Smooth muscle cell (in vitro differentiated cells): ENCODE measurements around the gene THAP8. TPM values are rescaled to one million over a fixed set of nuclear protein-coding genes. Genes with fewer than 3 reads are reported as not detected.
"Not testable (repeated sequence)": the region's sequence is repeated elsewhere in the genome, so short reads cannot be mapped to it uniquely, and the experiment has no call there.

Source experiments
- DNase-seq: peaks from one replicate; lab custom pipeline; 2025; ENCODE audit not compliant: unreplicated experiment; lab: John Stamatoyannopoulos, UW
- H2AFZ ChIP-seq: fragments of 200-600 bp; sonication (generic); 2 replicates; pipeline ENCODE4 v1.6.0; 2016; ENCODE audit warnings: antibody characterized with exemption, low read depth, mild to moderate bottlenecking
- H3F3A ChIP-seq: fragments of 200-600 bp; sonication (generic); 2 replicates; pipeline ENCODE4 v1.6.0; 2017; ENCODE audit warnings: antibody characterized with exemption, low read depth
- H3K27ac ChIP-seq: fragments of 200-600 bp; sonication (generic); 2 replicates; pipeline ENCODE4 v1.5.1; 2016; ENCODE audit warnings: low read depth, mild to moderate bottlenecking
- H3K27me3 ChIP-seq: fragments of 200-600 bp; sonication (generic); 2 replicates; pipeline ENCODE4 v1.6.1; 2016; ENCODE audit warnings: low read depth, mild to moderate bottlenecking
- H3K36me3 ChIP-seq: fragments of 200-600 bp; sonication (generic); 2 replicates; pipeline ENCODE4 v1.5.1; 2016; ENCODE audit warnings: low read depth
- H3K4me1 ChIP-seq: fragments of 200-600 bp; sonication (generic); 2 replicates; pipeline ENCODE4 v1.5.1; 2016; ENCODE audit warnings: low read depth
- H3K4me2 ChIP-seq: fragments of 200-600 bp; sonication (generic); 2 replicates; pipeline ENCODE4 v1.6.0; 2016; ENCODE audit warnings: mild to moderate bottlenecking
- H3K4me3 ChIP-seq: fragments of 200-600 bp; sonication (generic); 2 replicates; pipeline ENCODE4 v1.5.1; 2016; ENCODE audit warnings: mild to moderate bottlenecking
- H3K79me2 ChIP-seq: fragments of 200-600 bp; sonication (generic); 2 replicates; pipeline ENCODE4 v1.6.0; 2016; ENCODE audit warnings: low read depth, mild to moderate bottlenecking
- H3K9ac ChIP-seq: fragments of 200-600 bp; sonication (generic); 2 replicates; pipeline ENCODE4 v1.6.0; 2016; ENCODE audit warnings: low read depth
- H3K9me3 ChIP-seq: fragments of 200-600 bp; sonication (generic); replicated peaks from 2 replicates; pipeline ENCODE4 v1.5.1; 2016; ENCODE audit warnings: low read depth
- H4K20me1 ChIP-seq: fragments of 200-600 bp; sonication (generic); 2 replicates; pipeline ENCODE4 v1.6.0; 2016; ENCODE audit warnings: low read depth
- CTCF ChIP-seq: fragments of 200-600 bp; sonication (generic); IDR thresholded peaks from 2 replicates; pipeline ENCODE4 v1.5.1; 2017; ENCODE audit warnings: borderline replicate concordance, mild to moderate bottlenecking, antibody characterized with exemption; ENCODE audit not compliant: insufficient read depth, poor library complexity, severe bottlenecking
- WGBS: methylation state at CpG from one replicate; pipeline ENCODE4 v1.1.7; 2016; ENCODE audit warnings: low lambda C conversion rate; 5-methylcytosine and 5-hydroxymethylcytosine counted together
- polyA plus RNA-seq: library from polyadenylated mRNA; unstranded; fragments of >200 nt; fragmentation: Nextera tagmentation; extraction: Ambion mirVana; gene quantifications from 2 replicates; pipeline ENCODE4 v1.2.1, GENCODE V29; 2016
- total RNA-seq: library from RNA; depleted of rRNA; stranded (reverse); fragments of >200 nt; gene quantifications from 2 replicates; pipeline ENCODE4 v1.2.3, GENCODE V29; 2014

The THAP8 gene
- total and polyA plus RNA-seq, 2 experiments from 2014 or later = 9.3 to 13.1 TPM

- no peak for DNase-seq
- no peaks in the 10 kb centered on the region for H3F3A ChIP-seq
- H3K9ac ChIP-seq = no peak overlapping the region
- H3K27me3 ChIP-seq = no peaks in the 10 kb centered on the region
- H3K4me2 ChIP-seq = no peak overlapping the region
- no peaks in the 10 kb centered on the region for H3K36me3 ChIP-seq
- no peak for TF ChIP-seq CTCF
- no peaks in the 10 kb centered on the region for H3K4me1 ChIP-seq
- WGBS = 84% methylated on average over 2 of the region's 2 CpGs
- H3K27ac ChIP-seq = no peak overlapping the region
- H3K9me3 ChIP-seq = no peaks in the 10 kb centered on the region
- H3K79me2 ChIP-seq = no peaks in the 10 kb centered on the region
- H2AFZ ChIP-seq = no peak overlapping the region
- H4K20me1 ChIP-seq = no peaks in the 10 kb centered on the region
- H3K4me3 ChIP-seq = no peak overlapping the region
Measured at GRCh38 chr19:36043952-36044351, 10.1 kb downstream of the THAP8 start.

- Histone ChIP-seq H3K4me1 (no peaks in the 10 kb centered on the region), H3F3A (no peaks in the 10 kb centered on the region), H4K20me1 (no peaks in the 10 kb centered on the region), H3K27ac (no peak overlapping the region), H3K9ac (no peak overlapping the region), H3K27me3 (no peaks in the 10 kb centered on the region), H3K4me2 (no peak overlapping the region), H3K4me3 (no peak overlapping the region), H3K79me2 (no peaks in the 10 kb centered on the region), H3K36me3 (no peaks in the 10 kb centered on the region), H2AFZ (no peak overlapping the region), H3K9me3 (no peaks in the 10 kb centered on the region)
- TF ChIP-seq CTCF = no peak
- 22% methylated on average over 3 of the region's 3 CpGs for WGBS
- DNase-seq = no peak
Measured at GRCh38 chr19:36041831-36042230, 12.3 kb downstream of the THAP8 start.

- H3K9ac ChIP-seq, H3K36me3 ChIP-seq, H3K27me3 ChIP-seq, H3K4me1 ChIP-seq, DNase-seq, H4K20me1 ChIP-seq, H2AFZ ChIP-seq, H3F3A ChIP-seq, H3K4me2 ChIP-seq, H3K9me3 ChIP-seq, H3K79me2 ChIP-seq, H3K27ac ChIP-seq, H3K4me3 ChIP-seq: not testable (repeated sequence)
- 91% methylated on average over 6 of the region's 6 CpGs for WGBS
Measured at GRCh38 chr19:36041092-36041491, 13.0 kb downstream of the THAP8 start.

GRCh38 chr19:36040495-36040894, 13.6 kb downstream of the THAP8 start:
- no peak for TF ChIP-seq CTCF

More at GRCh38 chr19:36040495-36040894, 13.6 kb downstream of the THAP8 start:
- H3F3A ChIP-seq = no peaks in the 10 kb centered on the region
- H3K9ac ChIP-seq = no peak overlapping the region
- H3K79me2 ChIP-seq = no peaks in the 10 kb centered on the region
- no peaks in the 10 kb centered on the region for H3K27me3 ChIP-seq
- H3K27ac ChIP-seq = no peak overlapping the region
- no peak overlapping the region for H3K4me2 ChIP-seq
- 85% methylated on average over 6 of the region's 6 CpGs for WGBS
- H2AFZ ChIP-seq = no peak overlapping the region
- H3K36me3 ChIP-seq = no peaks in the 10 kb centered on the region
- H3K4me3 ChIP-seq = no peak overlapping the region
- no peaks in the 10 kb centered on the region for H3K9me3 ChIP-seq
- DNase-seq = no peak
- no peaks in the 10 kb centered on the region for H4K20me1 ChIP-seq
- H3K4me1 ChIP-seq = no peaks in the 10 kb centered on the region
